Fibroblast of villous mesenchyme (primary cell): Measurements from ENCODE around the gene RHEX. TPM values are rescaled to one million over a fixed set of nuclear protein-coding genes. Genes with fewer than 3 reads are reported as not detected.

Source experiments
- DNase-seq: peaks from one replicate; pipeline ENCODE4 v3.0.0-alpha.2; 2010; ENCODE audit warnings: low read depth
- H3K4me3 ChIP-seq: 2 replicates; pipeline ENCODE4 v1.5.1; 2011; ENCODE audit warnings: low read depth, mild to moderate bottlenecking, low read length
- CTCF ChIP-seq: IDR thresholded peaks from 2 replicates; pipeline ENCODE4 v1.5.1; 2012; ENCODE audit warnings: low read depth, mild to moderate bottlenecking, low read length; ENCODE audit not compliant: insufficient read depth
- small RNA-seq: library from RNA; depleted of rRNA; stranded (forward); fragments of <200 nt; gene quantifications from one replicate; pipeline ENCODE3, GENCODE V24; 2012
- total RNA-seq: library from RNA; depleted of rRNA; stranded (reverse); fragments of >200 nt; gene quantifications from 2 replicates; pipeline ENCODE4 v1.2.3, GENCODE V29; 2012

Gene RHEX
- total RNA-seq, 1 donor: not detected

- no peak for DNase-seq
- no peak overlapping the region for H3K4me3 ChIP-seq
- TF ChIP-seq CTCF: no peak
Measured at GRCh38 chr1:206143537-206144172, 90.7 kb downstream of the RHEX start.

- DNase-seq: no peak
- TF ChIP-seq CTCF: no peak
- no peak overlapping the region for H3K4me3 ChIP-seq
Measured at GRCh38 chr1:206144605-206145004, 91.6 kb downstream of the RHEX start.

- TF ChIP-seq CTCF: no peak
- H3K4me3 ChIP-seq: no peak overlapping the region
- DNase-seq: no peak
Measured at GRCh38 chr1:206145771-206146290, 92.9 kb downstream of the RHEX start.

Small RNAs within 50 kb of the gene (small RNA-seq; reads per million reads assigned to genes)
- not detected for gene RF00271

Other genes starting within 250 kb of the RHEX start
- 13.9 and 20.7 TPM in 2 replicates for gene SLC41A1, start 240.0 kb upstream of the RHEX start, total RNA-seq
- under 0.01 TPM in 1 of 2 replicates, not detected in the other for gene PM20D1, start 203.0 kb upstream of the RHEX start, total RNA-seq
- not detected in 2 replicates for gene SLC26A9, start 109.7 kb upstream of the RHEX start, total RNA-seq
- 4.2 and 5.2 TPM in 2 replicates for gene RAB7B, start 49.8 kb upstream of the RHEX start, total RNA-seq
- not detected in 2 replicates for gene CTSE, start 29.3 kb upstream of the RHEX start, total RNA-seq
- gene AVPR1B, start 64.2 kb downstream of the RHEX start, total RNA-seq: not detected in 2 replicates
- 2.3 and 3.5 TPM in 2 replicates for gene FAM72A, start 149.7 kb downstream of the RHEX start, total RNA-seq
- 43.8 and 45.3 TPM in 2 replicates for gene SRGAP2, start 150.4 kb downstream of the RHEX start, total RNA-seq